ENCODE measurements around the gene CADM2. TPM values are rescaled to one million over a fixed set of nuclear protein-coding genes. Genes with fewer than 3 reads are reported as not detected.

CADM2 gene
- total RNA-seq, 1 experiment from 2014 or later, result not detected

DNA sequence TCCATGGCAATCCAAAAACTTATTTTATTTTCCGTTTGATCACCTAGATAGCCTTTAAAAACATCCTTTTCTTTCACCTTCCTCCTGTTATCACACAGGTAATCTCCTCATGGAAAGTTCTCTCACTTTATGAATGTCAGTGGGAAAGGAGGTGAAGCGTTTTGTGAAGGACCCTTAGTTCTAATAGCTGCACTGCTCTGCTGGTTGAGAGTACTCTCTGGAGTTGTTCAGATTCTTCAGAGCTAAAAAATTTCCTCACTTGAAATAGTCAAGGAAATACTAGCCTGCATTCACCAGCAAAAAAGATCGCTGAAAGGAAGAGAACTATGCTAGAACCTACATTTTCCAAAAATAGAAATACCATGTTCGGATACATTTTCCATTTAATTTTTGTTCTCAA, 1097.2 kb downstream of the CADM2 start:
- Histone ChIP-seq H3K9ac (ENCODE audit: low read length) (no peak overlapping the region), H3K9me2 (ENCODE audit: insufficient read depth) (no peaks in the 10 kb centered on the region), H2AFZ (ENCODE audit: low read depth, low read length, poor library complexity, severe bottlenecking) (no peak overlapping the region), H3K4me3 (replicated peaks in 1 of 2; ENCODE audit: low read depth in 1 of 2, low read length in 2 of 2) (no peak overlapping the region), H3K27ac (ENCODE audit: low read depth, low read length) (no peak overlapping the region), H3K4me1 (ENCODE audit: control insufficient read depth in 1 of 2, insufficient read depth in 2 of 2, low read length in 2 of 2) (no peaks in the 10 kb centered on the region), H3K79me2 (ENCODE audit: insufficient read depth, low read length) (no peaks in the 10 kb centered on the region), H3K36me3 (ENCODE audit: control insufficient read depth in 1 of 2, insufficient read depth in 2 of 2, low read length in 2 of 2) (no peaks in the 10 kb centered on the region), H4K20me1 (ENCODE audit: insufficient read depth) (no peaks in the 10 kb centered on the region; the same call in 1 of the 2 replicates), H3K4me2 (ENCODE audit: low read length) (no peak overlapping the region), H3K9me3 (ENCODE audit: control insufficient read depth in 1 of 2, insufficient read depth in 1 of 2, low read depth in 1 of 2, low read length in 2 of 2) (peaks cover 5 to 10% of the 10 kb centered on the region in 2 experiments; a peak in 2 of 4 replicates), H3K27me3 (ENCODE audit: insufficient read depth, low read length) (no peaks in the 10 kb centered on the region)
- intact Hi-C loops (cut with micrococcal nuclease), result no loop called here
- ChIA-PET POLR2A (no interaction called here), CTCF (no interaction called here), RAD21 (ENCODE audit: low non-redundant PET in 1 of 2, low total read pairs in 2 of 2, uncharacterized antibody in 2 of 2, unreplicated experiment in 2 of 2) (no interaction called here)
- ATAC-seq (no peak), DNase-seq (ENCODE audit: low read depth, low spot score) (no peak)
- TF ChIP-seq ZFX (IDR thresholded peaks at IDR 0.05) (no peak), CEBPB (IDR thresholded peaks at IDR 0.05; ENCODE audit: low read depth) (no peak), CBX3 (IDR thresholded peaks at IDR 0.05; ENCODE audit: low read depth) (no peak), EZH2 (IDR thresholded peaks at IDR 0.05) (no peak)
- TF ChIP-seq, protein P1, sequence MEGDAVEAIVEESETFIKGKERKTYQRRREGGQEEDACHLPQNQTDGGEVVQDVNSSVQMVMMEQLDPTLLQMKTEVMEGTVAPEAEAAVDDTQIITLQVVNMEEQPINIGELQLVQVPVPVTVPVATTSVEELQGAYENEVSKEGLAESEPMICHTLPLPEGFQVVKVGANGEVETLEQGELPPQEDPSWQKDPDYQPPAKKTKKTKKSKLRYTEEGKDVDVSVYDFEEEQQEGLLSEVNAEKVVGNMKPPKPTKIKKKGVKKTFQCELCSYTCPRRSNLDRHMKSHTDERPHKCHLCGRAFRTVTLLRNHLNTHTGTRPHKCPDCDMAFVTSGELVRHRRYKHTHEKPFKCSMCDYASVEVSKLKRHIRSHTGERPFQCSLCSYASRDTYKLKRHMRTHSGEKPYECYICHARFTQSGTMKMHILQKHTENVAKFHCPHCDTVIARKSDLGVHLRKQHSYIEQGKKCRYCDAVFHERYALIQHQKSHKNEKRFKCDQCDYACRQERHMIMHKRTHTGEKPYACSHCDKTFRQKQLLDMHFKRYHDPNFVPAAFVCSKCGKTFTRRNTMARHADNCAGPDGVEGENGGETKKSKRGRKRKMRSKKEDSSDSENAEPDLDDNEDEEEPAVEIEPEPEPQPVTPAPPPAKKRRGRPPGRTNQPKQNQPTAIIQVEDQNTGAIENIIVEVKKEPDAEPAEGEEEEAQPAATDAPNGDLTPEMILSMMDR (IDR thresholded peaks at IDR 0.05 in 2 of 3, conservative IDR thresholded peaks at IDR 0.05 in 1 of 3; ENCODE audit: borderline replicate concordance in 1 of 3, insufficient read depth in 1 of 3, low read depth in 2 of 3, low read length in 2 of 3), result no peak
- BruUV-seq (replicated peaks), result no TSS peak

DNA sequence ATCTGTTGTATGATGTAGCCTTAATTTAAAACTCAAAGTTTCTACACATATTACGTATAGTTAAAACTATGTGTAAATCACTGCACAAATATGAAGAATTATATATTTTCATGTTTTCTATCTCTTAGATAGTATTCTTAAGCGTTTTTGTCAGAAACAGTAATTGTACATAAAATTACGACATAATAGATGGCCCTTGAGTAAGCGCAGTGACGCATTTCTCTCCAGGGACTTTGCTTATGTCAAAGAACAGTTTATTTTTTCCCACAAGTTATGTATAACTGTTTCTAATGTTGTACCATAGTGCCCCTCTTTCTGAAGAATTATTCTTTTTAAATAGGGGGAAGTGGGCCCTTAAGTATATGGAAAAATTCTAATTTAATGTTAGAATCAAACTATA, 1098.2 kb downstream of the CADM2 start:
- Histone ChIP-seq H3K27ac (ENCODE audit: low read depth, low read length) (no peak overlapping the region), H3K36me3 (ENCODE audit: control insufficient read depth in 1 of 2, insufficient read depth in 2 of 2, low read length in 2 of 2) (no peaks in the 10 kb centered on the region), H3K4me3 (replicated peaks in 1 of 2; ENCODE audit: low read depth in 1 of 2, low read length in 2 of 2) (no peak overlapping the region), H3K27me3 (ENCODE audit: insufficient read depth, low read length) (no peaks in the 10 kb centered on the region), H3K4me2 (ENCODE audit: low read length) (no peak overlapping the region), H4K20me1 (ENCODE audit: insufficient read depth) (no peaks in the 10 kb centered on the region; the same call in 1 of the 2 replicates), H2AFZ (ENCODE audit: low read depth, low read length, poor library complexity, severe bottlenecking) (no peak overlapping the region), H3K4me1 (ENCODE audit: control insufficient read depth in 1 of 2, insufficient read depth in 2 of 2, low read length in 2 of 2) (no peaks in the 10 kb centered on the region), H3K9ac (ENCODE audit: low read length) (no peak overlapping the region), H3K9me3 (ENCODE audit: control insufficient read depth in 1 of 2, insufficient read depth in 1 of 2, low read depth in 1 of 2, low read length in 2 of 2) (peaks cover 5 to 10% of the 10 kb centered on the region in 2 experiments; a peak in 1 of 4 replicates), H3K79me2 (ENCODE audit: insufficient read depth, low read length) (no peaks in the 10 kb centered on the region), H3K9me2 (ENCODE audit: insufficient read depth) (no peaks in the 10 kb centered on the region)
- ATAC-seq (no peak), DNase-seq (ENCODE audit: low read depth, low spot score) (no peak)
- CTCF ChIA-PET, result no interaction called here
- intact Hi-C loops (cut with micrococcal nuclease), result no loop called here
- POLR2A ChIA-PET, result no interaction called here
- no TSS peak for BruUV-seq (replicated peaks)
- RAD21 ChIA-PET (ENCODE audit: low non-redundant PET in 1 of 2, low total read pairs in 2 of 2, uncharacterized antibody in 2 of 2, unreplicated experiment in 2 of 2), result no interaction called here
- no peak for TF ChIP-seq ELF1 (IDR thresholded peaks at IDR 0.05; ENCODE audit: borderline replicate concordance, low read depth)
- TF ChIP-seq SIN3A (IDR thresholded peaks at IDR 0.05; ENCODE audit: low read depth), result no peak
- no peak for TF ChIP-seq ZNF274 (IDR thresholded peaks at IDR 0.05; ENCODE audit: low read depth, low read length)
- TF ChIP-seq, protein P2, sequence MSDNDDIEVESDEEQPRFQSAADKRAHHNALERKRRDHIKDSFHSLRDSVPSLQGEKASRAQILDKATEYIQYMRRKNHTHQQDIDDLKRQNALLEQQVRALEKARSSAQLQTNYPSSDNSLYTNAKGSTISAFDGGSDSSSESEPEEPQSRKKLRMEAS (IDR thresholded peaks at IDR 0.05), result no peak
- no peak for TF ChIP-seq EZH2 (IDR thresholded peaks at IDR 0.05)
- no peak for TF ChIP-seq EZH2phosphoT487 (IDR thresholded peaks at IDR 0.05; ENCODE audit: borderline replicate concordance)
- TF ChIP-seq TCF7L2 (IDR thresholded peaks at IDR 0.05; ENCODE audit: borderline replicate concordance, extremely low read depth, insufficient read depth, insufficient read length), result no peak
- TF ChIP-seq SP1 (IDR thresholded peaks at IDR 0.05; ENCODE audit: low read depth), result no peak
- TF ChIP-seq CEBPB (IDR thresholded peaks at IDR 0.05; ENCODE audit: low read depth), result no peak
- TF ChIP-seq, protein P3, sequence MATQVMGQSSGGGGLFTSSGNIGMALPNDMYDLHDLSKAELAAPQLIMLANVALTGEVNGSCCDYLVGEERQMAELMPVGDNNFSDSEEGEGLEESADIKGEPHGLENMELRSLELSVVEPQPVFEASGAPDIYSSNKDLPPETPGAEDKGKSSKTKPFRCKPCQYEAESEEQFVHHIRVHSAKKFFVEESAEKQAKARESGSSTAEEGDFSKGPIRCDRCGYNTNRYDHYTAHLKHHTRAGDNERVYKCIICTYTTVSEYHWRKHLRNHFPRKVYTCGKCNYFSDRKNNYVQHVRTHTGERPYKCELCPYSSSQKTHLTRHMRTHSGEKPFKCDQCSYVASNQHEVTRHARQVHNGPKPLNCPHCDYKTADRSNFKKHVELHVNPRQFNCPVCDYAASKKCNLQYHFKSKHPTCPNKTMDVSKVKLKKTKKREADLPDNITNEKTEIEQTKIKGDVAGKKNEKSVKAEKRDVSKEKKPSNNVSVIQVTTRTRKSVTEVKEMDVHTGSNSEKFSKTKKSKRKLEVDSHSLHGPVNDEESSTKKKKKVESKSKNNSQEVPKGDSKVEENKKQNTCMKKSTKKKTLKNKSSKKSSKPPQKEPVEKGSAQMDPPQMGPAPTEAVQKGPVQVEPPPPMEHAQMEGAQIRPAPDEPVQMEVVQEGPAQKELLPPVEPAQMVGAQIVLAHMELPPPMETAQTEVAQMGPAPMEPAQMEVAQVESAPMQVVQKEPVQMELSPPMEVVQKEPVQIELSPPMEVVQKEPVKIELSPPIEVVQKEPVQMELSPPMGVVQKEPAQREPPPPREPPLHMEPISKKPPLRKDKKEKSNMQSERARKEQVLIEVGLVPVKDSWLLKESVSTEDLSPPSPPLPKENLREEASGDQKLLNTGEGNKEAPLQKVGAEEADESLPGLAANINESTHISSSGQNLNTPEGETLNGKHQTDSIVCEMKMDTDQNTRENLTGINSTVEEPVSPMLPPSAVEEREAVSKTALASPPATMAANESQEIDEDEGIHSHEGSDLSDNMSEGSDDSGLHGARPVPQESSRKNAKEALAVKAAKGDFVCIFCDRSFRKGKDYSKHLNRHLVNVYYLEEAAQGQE (IDR thresholded peaks at IDR 0.05; ENCODE audit: low read depth), result no peak
